Inflammatory macrophage treated with lipopolysaccharide for 1 hour (primary cell): ENCODE measurements around the gene ANXA7.
"Not testable (repeated sequence)": the region's sequence is repeated elsewhere in the genome, so short reads cannot be mapped to it uniquely, and the experiment has no call there.

Experiments used
- DNase-seq, 2 donors: peaks; one replicate each; pipeline ENCODE4 v3.0.0-alpha.2; 2020 to 2022

Gene ANXA7

DNA sequence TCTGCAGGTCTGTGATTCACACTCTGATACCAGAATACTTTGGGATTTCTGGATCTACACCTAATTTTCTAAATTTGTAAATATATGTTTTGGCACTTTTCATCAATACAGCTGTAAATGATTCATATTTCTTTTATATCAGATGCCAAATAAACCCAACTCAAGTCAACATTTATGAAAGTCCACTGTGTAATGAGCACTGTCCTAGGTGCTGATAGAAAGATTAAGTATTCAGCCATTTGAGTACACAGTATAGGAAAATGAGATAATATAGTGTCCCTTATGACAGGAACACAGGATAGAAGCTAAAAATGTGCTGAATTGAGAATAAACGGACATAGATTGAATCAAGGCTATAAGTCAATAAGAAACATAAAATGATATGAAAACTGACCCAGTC is 6.4 kb downstream of the ANXA7 start:
- no peak for DNase-seq

DNA sequence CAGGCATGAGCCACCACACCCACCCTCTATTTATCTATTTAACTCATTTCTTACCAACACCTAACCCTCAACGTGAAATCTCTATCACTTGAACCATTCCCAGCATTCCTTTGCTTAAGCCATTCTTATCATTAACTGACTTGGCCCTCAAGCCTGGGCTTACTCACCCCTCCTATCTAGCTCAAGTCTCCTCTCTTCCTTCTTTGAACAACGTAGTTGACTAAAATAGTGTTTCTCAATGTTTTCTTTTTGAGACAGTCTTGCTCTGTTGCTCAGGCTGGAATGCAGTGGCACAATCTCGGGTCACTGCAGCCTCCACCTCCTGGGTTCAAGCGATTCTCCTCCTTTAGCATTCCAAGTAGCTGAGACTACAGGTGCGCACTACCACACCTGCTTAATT is 7.0 kb downstream of the ANXA7 start:
- DNase-seq, result no peak

DNA sequence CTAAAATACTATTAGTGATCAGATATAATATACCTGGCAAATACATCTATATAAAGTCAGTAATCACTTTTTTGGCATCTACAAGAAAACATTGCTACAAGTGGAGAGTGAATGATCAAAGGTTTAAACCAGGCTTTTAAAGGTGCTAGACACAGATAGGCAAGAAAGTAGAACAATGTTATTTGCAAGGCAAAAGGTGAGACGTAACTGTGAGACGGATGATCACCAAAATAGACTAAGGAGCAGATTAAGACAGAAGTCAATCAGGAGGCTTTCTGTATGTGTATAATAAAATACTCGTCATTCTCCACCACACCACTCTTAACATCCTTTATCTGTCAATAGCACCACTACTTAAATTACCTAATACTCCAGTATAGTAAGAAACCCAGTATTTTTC is 8.3 kb downstream of the ANXA7 start:
- no peak for DNase-seq

GRCh38 chr10:73404690-73405089 is 9.2 kb downstream of the ANXA7 start:
- DNase-seq, result no peak

DNA sequence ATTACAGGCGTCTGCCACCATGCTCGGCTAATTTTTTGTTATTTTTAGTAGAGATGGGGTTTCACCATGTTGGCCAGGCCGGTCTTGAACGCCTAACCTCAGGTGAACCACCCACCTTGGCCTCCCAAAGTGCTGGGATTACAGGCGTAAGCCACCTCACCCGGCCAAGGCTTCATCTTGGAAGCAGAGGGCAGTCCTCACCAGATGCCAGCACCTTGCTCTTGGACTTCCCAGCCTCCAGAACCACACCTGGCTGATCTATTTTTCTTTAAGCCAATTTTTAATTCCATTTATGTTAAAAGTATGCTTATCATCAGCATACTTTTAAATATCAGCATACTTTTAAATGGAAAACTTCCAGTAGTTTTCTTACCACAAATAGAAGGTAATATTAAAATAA is 12.2 kb downstream of the ANXA7 start:
- no peak for DNase-seq

- no peak for DNase-seq
These were observed 14.8 kb downstream of the ANXA7 start for GRCh38 chr10:73399063-73399462.

GRCh38 chr10:73398024-73398423 is 15.8 kb downstream of the ANXA7 start:
- DNase-seq, result no peak

GRCh38 chr10:73394325-73394724 is 19.5 kb downstream of the ANXA7 start:
- DNase-seq, result not testable (repeated sequence)

GRCh38 chr10:73388228-73388627 is 25.6 kb downstream of the ANXA7 start:
- DNase-seq, result no peak

GRCh38 chr10:73386583-73386982 is 27.3 kb downstream of the ANXA7 start:
- no peak for DNase-seq

DNA sequence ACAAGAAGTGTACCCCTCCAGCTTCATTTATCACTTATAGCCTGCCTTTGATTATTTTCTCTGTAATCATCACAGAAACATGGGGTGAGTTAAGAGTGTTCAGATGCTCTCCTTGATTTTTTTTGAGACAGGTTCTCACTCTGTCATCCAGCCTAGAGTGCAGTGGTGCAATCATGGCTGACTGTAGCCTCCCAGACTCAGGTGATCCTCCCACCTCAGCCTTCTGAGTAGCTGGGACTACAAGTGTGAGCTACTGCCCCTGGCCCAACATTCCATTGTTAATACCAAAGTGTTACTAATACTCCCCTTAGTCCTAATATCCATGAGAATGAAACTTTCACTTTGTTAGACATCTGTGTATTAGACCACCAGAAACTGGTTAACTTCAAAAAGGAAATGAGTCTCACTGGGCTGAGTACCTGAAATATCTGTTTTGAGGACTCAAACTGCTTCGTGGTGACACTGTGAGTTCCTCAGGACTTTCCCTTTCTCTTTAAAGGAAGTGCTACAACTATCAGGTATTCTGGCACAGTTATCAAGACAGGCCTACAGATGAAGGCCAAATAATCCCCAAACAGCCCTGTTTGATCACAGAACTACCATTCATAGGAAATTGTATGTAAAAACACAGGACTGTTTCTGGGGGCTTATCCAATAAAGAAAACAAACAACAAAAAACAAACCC is 34.7 kb downstream of the ANXA7 start:
- no peak for DNase-seq

- DNase-seq, result no peak
These were observed 37.2 kb downstream of the ANXA7 start for GRCh38 chr10:73376679-73377078.

DNA sequence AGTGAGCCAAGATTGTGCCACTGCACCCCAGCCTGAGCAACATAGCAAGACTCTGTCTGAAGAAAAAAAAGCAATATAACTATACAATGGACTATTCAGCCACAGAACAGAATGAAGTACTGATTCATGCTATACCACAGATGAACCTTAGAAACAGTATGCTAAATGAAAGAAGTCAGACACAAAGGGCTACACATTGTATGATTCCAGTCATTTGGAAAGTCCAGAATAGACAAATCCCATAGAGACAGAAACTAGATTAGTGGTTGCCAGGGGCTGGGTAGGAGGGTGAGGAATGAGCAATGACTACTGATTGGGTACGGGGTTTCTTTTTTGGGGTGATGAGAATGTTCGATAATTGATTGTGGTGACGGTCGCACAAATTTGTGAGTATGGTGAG is 45.6 kb downstream of the ANXA7 start:
- DNase-seq, result no peak

GRCh38 chr10:73366381-73367298 is 47.2 kb downstream of the ANXA7 start:
- no peak for DNase-seq

DNA sequence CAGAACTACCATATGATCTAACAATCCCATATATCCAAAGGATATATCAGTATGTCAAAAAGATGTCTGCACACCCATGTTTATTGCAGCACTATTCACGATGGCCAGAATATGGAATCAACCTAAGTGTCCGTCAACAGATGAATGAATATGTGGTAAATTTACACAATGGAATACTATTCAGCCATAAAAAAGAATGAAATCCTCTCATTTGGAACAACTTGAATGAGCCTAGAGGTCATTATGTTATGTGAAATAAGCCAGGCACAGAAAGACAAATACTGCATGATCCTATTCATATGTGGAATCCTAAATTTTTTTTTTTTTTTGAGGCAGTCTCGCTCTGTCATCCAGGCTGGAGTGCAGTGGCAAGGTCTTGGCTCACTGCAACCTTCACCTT is 48.9 kb downstream of the ANXA7 start:
- no peak for DNase-seq

DNA sequence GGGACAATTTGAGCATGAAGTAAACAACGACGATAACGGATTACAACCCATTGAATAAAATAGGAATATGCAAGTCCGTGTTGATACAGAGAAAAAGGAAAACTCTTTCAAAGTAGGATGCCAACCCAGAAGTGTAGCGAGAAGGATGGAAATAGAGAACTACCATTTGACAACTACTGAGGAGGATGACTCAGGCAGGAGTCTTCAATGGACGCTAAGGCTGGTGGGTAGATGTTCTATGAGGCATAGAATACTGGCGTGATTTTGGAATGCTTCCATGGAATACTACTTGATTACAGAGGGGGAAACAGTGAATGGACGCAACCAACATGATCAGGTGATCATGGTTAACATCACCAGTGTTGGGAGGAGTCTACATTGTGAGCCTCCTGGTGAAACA is 54.4 kb downstream of the ANXA7 start:
- no peak for DNase-seq

DNA sequence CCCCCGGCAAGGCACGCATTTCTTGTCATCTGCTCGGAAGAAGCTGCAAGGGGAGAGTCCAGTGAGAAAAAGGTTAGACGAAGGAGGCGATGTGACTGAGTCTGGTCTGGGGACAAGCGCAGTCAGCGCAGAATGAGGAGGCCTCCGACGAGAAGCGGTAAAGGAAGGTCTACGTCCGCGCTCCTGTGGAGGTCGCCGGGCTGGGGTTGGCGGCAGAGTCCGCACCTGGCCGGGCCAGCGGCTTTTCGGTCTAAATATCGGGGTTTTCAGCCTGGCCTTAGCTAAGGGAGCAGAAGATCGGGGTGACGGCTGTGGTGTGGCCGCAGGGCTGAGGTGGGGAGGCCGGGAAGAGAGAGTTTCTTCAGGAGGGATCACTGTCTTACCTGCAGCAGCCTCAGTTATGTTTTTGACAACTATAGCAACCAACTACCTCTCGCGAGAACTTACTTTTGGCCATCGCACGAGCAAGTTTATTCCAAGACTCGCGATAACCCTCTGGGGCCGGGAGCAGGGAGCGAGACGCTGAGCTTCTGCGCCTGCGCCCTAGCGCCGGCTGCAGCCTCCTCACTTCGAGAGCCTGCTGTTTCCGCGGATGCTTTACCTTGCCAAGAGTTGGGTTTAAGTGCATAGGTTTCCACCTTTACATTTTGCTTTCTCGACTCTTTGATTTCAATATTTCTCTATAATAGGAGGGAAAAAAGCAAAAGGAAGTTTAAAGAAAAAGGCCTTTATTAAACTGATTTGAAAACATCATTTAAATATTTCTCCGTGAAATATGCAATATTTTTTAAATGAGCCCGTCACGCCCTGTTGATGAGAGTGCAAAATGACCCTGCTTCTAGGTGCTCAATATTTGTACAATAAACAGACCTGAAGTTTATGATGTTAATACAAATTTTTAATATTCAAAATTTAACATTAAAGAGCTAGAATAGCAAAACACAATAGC is 55.3 kb downstream of the ANXA7 start, which contains the start of gene CFAP70:
Gene CFAP70 (minus strand): TSS at position 534 of the 949 bp plus-strand sequence. CDS start 4,068 bp downstream, outside the sequence.
- peak; percentile 89 to 95 for DNase-seq

DNA sequence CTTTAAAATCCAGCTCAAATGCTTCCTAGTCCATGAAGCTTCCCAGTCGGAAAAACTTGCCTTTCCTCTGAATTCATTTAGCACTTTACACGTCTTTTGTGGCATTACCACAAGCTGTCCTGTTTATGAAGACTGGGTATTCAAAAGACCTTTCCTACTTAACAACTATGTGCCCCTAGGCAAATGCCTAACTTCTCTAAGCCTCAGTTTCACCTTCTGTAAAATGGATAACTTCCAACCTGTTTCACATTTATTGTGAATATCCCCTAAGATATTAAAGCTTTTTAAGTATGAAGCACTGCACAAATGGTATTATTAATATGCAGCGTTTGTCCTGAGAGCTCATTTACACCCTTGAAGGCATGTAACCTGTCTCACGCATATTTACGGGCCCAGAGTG is 56.0 kb downstream of the ANXA7 start:
- DNase-seq, result no peak

DNA sequence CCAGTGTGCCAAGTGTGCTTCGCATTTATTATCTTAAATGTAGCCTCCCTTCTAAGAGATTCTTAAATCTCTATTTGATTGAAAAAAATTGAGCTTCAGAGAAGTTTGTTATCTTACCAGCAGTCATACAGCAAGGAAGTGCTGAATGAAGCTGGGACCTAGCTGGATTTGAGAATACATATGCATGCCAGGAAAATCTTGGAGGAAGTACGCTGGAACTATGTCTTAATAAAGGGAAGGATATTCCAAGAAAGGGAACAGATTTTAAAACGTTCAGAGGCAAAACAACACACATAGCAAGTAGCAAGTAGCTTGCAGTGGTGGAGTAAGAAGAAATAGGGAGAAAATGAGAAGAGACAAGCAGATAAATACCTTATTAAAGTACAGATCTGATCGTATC is 56.7 kb downstream of the ANXA7 start:
- DNase-seq, result no peak

DNA sequence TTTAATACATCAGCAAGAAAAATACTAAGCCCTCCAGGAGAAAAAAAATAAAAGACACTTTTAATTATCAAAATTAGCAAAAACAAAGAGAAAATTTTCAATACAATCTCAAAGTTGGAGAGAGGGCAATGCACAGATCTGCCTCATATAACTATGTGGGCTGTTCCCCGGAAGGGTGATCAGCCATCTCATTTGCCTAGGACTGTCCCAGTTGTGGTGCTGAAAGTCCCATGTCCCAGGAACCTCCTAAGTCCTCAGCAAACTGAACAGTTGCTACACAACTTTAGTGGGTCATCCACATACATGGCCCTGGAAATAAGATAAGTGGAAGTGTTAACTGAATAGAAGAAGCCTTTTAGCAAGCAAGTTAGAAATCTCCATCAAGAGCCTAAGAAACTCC is 69.6 kb downstream of the ANXA7 start:
- DNase-seq, result no peak

GRCh38 chr10:73340121-73340520 is 73.7 kb downstream of the ANXA7 start:
- no peak for DNase-seq

DNA sequence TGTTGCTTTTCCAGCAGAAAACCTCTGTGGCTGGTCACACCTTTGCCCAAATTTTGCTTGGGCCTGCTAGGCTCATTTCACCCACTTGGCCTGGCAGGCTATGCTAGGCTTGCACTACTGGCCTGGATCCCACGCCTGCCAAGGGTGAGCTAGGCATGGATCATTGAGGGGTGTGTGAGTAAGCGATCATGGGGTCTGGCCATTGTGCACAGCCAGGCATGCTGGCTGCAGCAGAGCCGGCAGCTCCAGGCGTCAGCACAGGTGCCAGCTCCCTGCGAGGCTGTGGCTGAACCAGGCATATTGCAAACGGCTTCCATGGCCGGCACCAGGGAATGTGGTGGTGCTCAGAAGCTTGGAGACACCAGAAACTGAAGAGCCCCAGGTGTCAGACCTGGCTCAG is 74.4 kb downstream of the ANXA7 start:
- no peak for DNase-seq

DNA sequence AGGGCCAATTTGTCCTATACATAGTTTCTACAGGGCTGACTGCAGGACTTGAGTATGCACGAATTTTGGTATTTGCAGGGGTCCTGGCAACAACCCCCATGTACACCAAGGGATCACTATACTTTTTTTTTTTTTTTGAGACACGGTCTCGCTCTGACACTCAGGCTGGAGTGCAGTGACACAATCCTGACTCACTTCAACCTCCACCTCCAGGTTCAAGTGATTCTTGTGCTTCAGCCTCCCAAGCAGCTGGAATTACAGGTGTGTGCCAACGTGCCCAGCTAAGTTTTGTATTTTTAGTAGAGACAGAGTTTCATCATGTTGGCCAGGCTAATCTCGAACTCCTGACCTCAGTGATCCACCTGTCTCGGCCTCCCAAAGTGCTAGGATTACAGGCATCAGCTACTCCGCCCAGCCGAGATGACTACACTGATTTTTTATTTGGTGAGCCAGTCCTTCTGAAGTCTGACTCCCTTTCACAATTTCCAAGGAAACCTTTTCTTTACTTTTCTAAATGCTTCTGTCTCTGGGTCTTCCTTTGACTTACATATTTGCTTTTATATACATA is 75.0 kb downstream of the ANXA7 start:
- DNase-seq, result no peak
